ENCODE data around the gene THRA.
A peak's percentile ranks its signal among the peaks of the same experiment; 100 is the strongest.

THRA gene

DNA sequence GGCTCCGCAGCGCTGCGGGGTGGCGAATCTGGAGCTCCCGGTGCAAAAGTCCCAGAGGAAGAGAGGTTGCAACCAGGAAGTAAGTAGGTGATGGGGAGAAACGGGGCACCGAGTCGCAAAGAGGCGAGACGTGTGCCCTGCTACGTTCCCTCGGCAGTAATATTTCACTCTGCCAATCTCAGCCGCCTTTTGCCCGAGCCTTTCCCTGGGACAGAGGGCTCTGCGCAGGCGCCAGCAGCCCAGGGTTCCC lies 37.6 kb downstream of the THRA start, which contains the start of gene NR1D1:
TSS of gene NR1D1 (minus strand) at position 171 of the 250 bp plus-strand sequence. CDS start 495 bp downstream, outside the sequence.
- TF ChIP-seq, protein P1, sequence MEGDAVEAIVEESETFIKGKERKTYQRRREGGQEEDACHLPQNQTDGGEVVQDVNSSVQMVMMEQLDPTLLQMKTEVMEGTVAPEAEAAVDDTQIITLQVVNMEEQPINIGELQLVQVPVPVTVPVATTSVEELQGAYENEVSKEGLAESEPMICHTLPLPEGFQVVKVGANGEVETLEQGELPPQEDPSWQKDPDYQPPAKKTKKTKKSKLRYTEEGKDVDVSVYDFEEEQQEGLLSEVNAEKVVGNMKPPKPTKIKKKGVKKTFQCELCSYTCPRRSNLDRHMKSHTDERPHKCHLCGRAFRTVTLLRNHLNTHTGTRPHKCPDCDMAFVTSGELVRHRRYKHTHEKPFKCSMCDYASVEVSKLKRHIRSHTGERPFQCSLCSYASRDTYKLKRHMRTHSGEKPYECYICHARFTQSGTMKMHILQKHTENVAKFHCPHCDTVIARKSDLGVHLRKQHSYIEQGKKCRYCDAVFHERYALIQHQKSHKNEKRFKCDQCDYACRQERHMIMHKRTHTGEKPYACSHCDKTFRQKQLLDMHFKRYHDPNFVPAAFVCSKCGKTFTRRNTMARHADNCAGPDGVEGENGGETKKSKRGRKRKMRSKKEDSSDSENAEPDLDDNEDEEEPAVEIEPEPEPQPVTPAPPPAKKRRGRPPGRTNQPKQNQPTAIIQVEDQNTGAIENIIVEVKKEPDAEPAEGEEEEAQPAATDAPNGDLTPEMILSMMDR (IDR thresholded peaks at IDR 0.05; ENCODE audit: low read depth, low read length, poor library complexity, severe bottlenecking) = no peak
- TF ChIP-seq EZH2phosphoT487 (IDR thresholded peaks at IDR 0.05; ENCODE audit: borderline replicate concordance, low read length) = no peak
- no peaks in the 10 kb centered on the region for H3K9me2 ChIP-seq (replicated peaks; ENCODE audit: control insufficient read depth, low read length)
- H3K27ac ChIP-seq (ENCODE audit: low read depth, low read length) = no peak within 1 kb of the TSS
- H3K79me2 ChIP-seq (ENCODE audit: control insufficient read depth, low read length) = no peaks in the 10 kb centered on the region
- H3K4me1 ChIP-seq (ENCODE audit: control insufficient read depth, low read length) = peaks cover 62% of the 10 kb centered on the region
- no peaks in the 10 kb centered on the region for H4K20me1 ChIP-seq (ENCODE audit: control insufficient read depth, insufficient read depth, low read depth, low read length)
- H3K9me3 ChIP-seq (ENCODE audit: control insufficient read depth, insufficient read depth, low read length) = no peaks in the 10 kb centered on the region
- H3K36me3 ChIP-seq (ENCODE audit: control insufficient read depth, low read length) = peaks cover 17% of the 10 kb centered on the region
- H3K4me3 ChIP-seq (ENCODE audit: low read length) = peak within 1 kb of the TSS; percentile 74
- no peaks in the 10 kb centered on the region for H3F3A ChIP-seq (ENCODE audit: control insufficient read depth, insufficient read depth)
- peaks cover 28% of the 10 kb centered on the region for H3K27me3 ChIP-seq (ENCODE audit: control insufficient read depth, low read length)
- H3K4me2 ChIP-seq (ENCODE audit: low read length) = peak within 1 kb of the TSS; percentile 92

DNA sequence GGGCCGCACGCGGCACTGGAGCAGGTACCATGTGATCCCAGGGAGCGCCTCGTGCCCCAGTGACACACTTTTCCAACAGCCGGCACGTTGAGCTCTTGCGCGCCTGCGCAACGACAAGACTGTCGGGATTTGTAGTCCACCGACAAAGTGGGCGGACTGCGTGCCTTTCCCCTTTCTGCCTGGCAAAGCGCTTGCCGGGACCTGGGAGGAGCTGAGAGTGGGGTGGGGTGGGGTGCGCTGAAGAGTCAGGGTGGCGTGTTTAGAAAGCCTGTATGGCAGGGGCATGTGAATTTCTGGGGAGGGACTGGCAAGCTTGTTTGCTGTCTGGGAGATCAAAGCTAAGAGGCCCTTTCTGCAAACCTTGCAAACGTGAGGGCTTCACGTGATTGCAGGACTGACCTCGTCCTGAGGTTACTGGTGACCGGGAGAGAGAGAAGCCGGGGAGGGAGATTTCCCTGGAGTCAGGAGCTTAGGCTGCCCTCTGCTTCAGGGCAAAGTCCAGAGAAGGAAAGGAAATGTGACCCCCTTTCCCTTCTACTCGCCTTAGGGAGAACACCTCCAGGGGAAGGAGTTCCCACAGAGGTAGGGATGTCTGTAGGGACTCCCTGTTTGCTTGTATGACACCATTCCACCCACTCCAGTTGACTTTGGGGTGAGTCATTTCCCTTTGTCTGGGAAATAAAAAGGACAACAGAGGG lies 38.1 kb downstream of the THRA start:
- Histone ChIP-seq H3K27ac (ENCODE audit: low read depth, low read length) (no peak overlapping the region), H3K9me2 (replicated peaks; ENCODE audit: control insufficient read depth, low read length) (no peaks in the 10 kb centered on the region), H3K27me3 (ENCODE audit: control insufficient read depth, low read length) (peaks cover 33% of the 10 kb centered on the region), H3K4me2 (ENCODE audit: low read length) (peak overlapping the region; percentile 92), H3K79me2 (ENCODE audit: control insufficient read depth, low read length) (no peaks in the 10 kb centered on the region), H3K36me3 (ENCODE audit: control insufficient read depth, low read length) (peaks cover 14% of the 10 kb centered on the region), H3K4me1 (ENCODE audit: control insufficient read depth, low read length) (peaks cover 57% of the 10 kb centered on the region), H3K4me3 (ENCODE audit: low read length) (peak overlapping the region; percentile 74), H3K9me3 (ENCODE audit: control insufficient read depth, insufficient read depth, low read length) (no peaks in the 10 kb centered on the region), H3F3A (ENCODE audit: control insufficient read depth, insufficient read depth) (no peaks in the 10 kb centered on the region), H4K20me1 (ENCODE audit: control insufficient read depth, insufficient read depth, low read depth, low read length) (no peaks in the 10 kb centered on the region)
- TF ChIP-seq, protein P1 (IDR thresholded peaks at IDR 0.05; ENCODE audit: low read depth, low read length, poor library complexity, severe bottlenecking) = no peak
- TF ChIP-seq EZH2phosphoT487 (IDR thresholded peaks at IDR 0.05; ENCODE audit: borderline replicate concordance, low read length) = no peak

DNA sequence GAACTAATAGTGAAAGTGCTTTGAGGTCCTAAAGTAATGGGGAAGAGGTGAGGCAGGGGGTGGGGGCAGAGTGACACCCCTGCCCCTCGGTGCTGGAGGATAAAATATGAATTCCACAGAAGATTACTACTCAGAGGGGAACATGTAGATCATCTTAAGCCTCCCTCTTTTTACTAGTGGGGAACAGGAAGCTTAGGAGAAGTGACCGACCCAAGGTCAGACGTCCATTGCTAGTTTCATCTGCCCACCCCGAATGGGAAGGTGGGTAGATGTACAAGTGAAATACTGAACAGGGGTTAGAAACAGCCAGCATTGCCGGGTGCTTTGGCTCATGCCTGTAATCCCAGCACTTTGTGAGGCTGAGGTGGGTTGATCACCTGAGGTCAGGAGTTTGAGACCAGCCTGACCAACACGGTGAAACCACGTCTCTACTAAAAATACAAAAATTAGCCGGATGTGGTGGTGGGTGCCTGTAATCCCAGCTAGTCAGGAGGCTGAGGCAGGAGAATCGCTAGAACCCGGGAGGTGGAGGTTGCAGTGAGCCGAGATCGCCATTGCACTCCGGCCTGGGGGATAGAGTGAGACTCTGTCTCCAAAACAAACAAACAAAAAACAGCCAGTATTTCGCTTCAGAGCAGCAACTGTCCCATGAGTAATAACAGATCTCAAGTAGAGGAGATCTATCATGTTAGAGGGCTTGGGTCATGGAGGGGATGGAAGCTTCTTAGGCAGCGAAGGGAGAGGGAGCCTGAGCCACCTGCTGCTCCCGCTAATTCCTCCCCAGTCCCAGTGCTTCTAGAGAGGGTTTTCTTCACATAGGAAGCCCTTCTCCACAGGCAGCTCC lies 38.8 kb downstream of the THRA start:
- TF ChIP-seq, protein P1 (IDR thresholded peaks at IDR 0.05; ENCODE audit: low read depth, low read length, poor library complexity, severe bottlenecking) = no peak
- no peak for TF ChIP-seq EZH2phosphoT487 (IDR thresholded peaks at IDR 0.05; ENCODE audit: borderline replicate concordance, low read length)
- Histone ChIP-seq H3K79me2 (ENCODE audit: control insufficient read depth, low read length) (no peaks in the 10 kb centered on the region), H3K27me3 (ENCODE audit: control insufficient read depth, low read length) (peaks cover 41% of the 10 kb centered on the region), H4K20me1 (ENCODE audit: control insufficient read depth, insufficient read depth, low read depth, low read length) (no peaks in the 10 kb centered on the region), H3F3A (ENCODE audit: control insufficient read depth, insufficient read depth) (no peaks in the 10 kb centered on the region), H3K4me3 (ENCODE audit: low read length) (peak overlapping the region; percentile 74), H3K27ac (ENCODE audit: low read depth, low read length) (no peak overlapping the region), H3K9me3 (ENCODE audit: control insufficient read depth, insufficient read depth, low read length) (no peaks in the 10 kb centered on the region), H3K36me3 (ENCODE audit: control insufficient read depth, low read length) (peaks cover 8% of the 10 kb centered on the region), H3K4me2 (ENCODE audit: low read length) (peak overlapping the region; percentile 92), H3K9me2 (replicated peaks; ENCODE audit: control insufficient read depth, low read length) (no peaks in the 10 kb centered on the region), H3K4me1 (ENCODE audit: control insufficient read depth, low read length) (peaks cover 50% of the 10 kb centered on the region)

All from DOHH2 (cell line).